Neural progenitor cell (in vitro differentiated cells): ENCODE data around the gene JMJD6. TPM values are rescaled to one million over a fixed set of nuclear protein-coding genes. Genes with fewer than 3 reads are reported as not detected.
A peak's percentile ranks its signal among the peaks of the same experiment; 100 is the strongest.

Experiments
- DNase-seq: peaks from one replicate; pipeline ENCODE4 v3.0.0-alpha.2; 2016; ENCODE audit warnings: low spot score
- H2AFZ ChIP-seq: fragments of 200-600 bp; sonication (generic); replicated peaks from 2 replicates; pipeline ENCODE4 v1.6.1; 2016; ENCODE audit warnings: antibody characterized with exemption
- H3F3A ChIP-seq: fragments of 200-600 bp; sonication (generic); 2 replicates; pipeline ENCODE4 v1.6.1; 2016; ENCODE audit warnings: antibody characterized with exemption, low read depth
- H3K27ac ChIP-seq: fragments of 200-600 bp; sonication (generic); 2 replicates; pipeline ENCODE4 v1.5.1; 2016; ENCODE audit warnings: mild to moderate bottlenecking
- H3K27me3 ChIP-seq: fragments of 200-600 bp; sonication (generic); 2 replicates; pipeline ENCODE4 v1.6.1; 2016; ENCODE audit warnings: mild to moderate bottlenecking, moderate library complexity
- H3K36me3 ChIP-seq: fragments of 200-600 bp; sonication (generic); 2 replicates; pipeline ENCODE4 v1.5.1; 2016
- H3K4me1 ChIP-seq: fragments of 200-600 bp; sonication (generic); 2 replicates; pipeline ENCODE4 v1.6.1; 2016; ENCODE audit warnings: mixed run types
- H3K4me2 ChIP-seq: fragments of 200-600 bp; sonication (generic); 2 replicates; pipeline ENCODE4 v1.6.1; 2016
- H3K4me3 ChIP-seq: fragments of 200-600 bp; sonication (generic); 2 replicates; pipeline ENCODE4 v1.5.1; 2016
- H3K79me2 ChIP-seq: fragments of 200-600 bp; sonication (generic); 2 replicates; pipeline ENCODE4 v1.6.1; 2016; ENCODE audit warnings: low read depth
- H3K9ac ChIP-seq: fragments of 200-600 bp; sonication (generic); 2 replicates; pipeline ENCODE4 v1.6.1; 2016
- H3K9me3 ChIP-seq: fragments of 200-600 bp; sonication (generic); 2 replicates; pipeline ENCODE4 v1.5.1; 2016; ENCODE audit warnings: low read depth
- H4K20me1 ChIP-seq: fragments of 200-600 bp; sonication (generic); 2 replicates; pipeline ENCODE4 v1.6.1; 2016; ENCODE audit warnings: low read depth
- H3K27ac Mint-ChIP-seq: 3 replicates; pipeline ENCODE4 v1.8.0; 2021; ENCODE audit warnings: mixed read lengths
- H3K27me3 Mint-ChIP-seq: 2 replicates; pipeline ENCODE4 v1.8.0; 2022; ENCODE audit warnings: low read depth, mild to moderate bottlenecking, inconsistent platforms, moderate library complexity, mixed read lengths; ENCODE audit not compliant: insufficient read depth
- H3K36me3 Mint-ChIP-seq: 3 replicates; pipeline ENCODE4 v1.8.0; 2021; ENCODE audit warnings: mixed read lengths
- H3K4me1 Mint-ChIP-seq: 3 replicates; pipeline ENCODE4 v1.8.0; 2021; ENCODE audit warnings: mixed read lengths
- H3K4me3 Mint-ChIP-seq: 3 replicates; pipeline ENCODE4 v1.8.0; 2021; ENCODE audit warnings: mild to moderate bottlenecking, moderate library complexity, mixed read lengths
- H3K9me3 Mint-ChIP-seq: 3 replicates; pipeline ENCODE4 v1.8.0; 2020; ENCODE audit warnings: mixed read lengths
- CTCF ChIP-seq: fragments of 200-600 bp; sonication (generic); IDR thresholded peaks from 2 replicates; pipeline ENCODE4 v1.5.1; 2017; ENCODE audit warnings: antibody characterized with exemption, mild to moderate bottlenecking
- EZH2 ChIP-seq: fragments of 200-600 bp; sonication (generic); IDR thresholded peaks from 2 replicates; pipeline ENCODE4 v1.6.1; 2017; ENCODE audit warnings: antibody characterized with exemption, mild to moderate bottlenecking, moderate library complexity
- EZH2phosphoT487 ChIP-seq: fragments of 200-600 bp; sonication (generic); IDR thresholded peaks from 2 replicates; pipeline ENCODE4 v1.6.1; 2017; ENCODE audit warnings: antibody characterized with exemption
- total RNA-seq: library from RNA; depleted of rRNA; stranded (reverse); fragments of >200 nt; gene quantifications from 2 replicates; pipeline ENCODE4 v1.2.3, GENCODE V29; 2015; ENCODE audit warnings: low replicate concordance

The JMJD6 gene
- total RNA-seq, 1 donor from 2014 or later = 8.7 TPM

GRCh38 chr17:76727745-76728456, 1.5 kb upstream of the JMJD6 start:
- Mint-ChIP-seq H3K27me3 (peaks cover 5% of the 10 kb centered on the region), H3K4me3 (peak overlapping the region; percentile 95), H3K4me1 (peaks cover 18% of the 10 kb centered on the region), H3K27ac (peak overlapping the region; percentile 22), H3K36me3 (peaks cover 12% of the 10 kb centered on the region), H3K9me3 (no peaks in the 10 kb centered on the region)
- H4K20me1 ChIP-seq = peaks cover 24% of the 10 kb centered on the region
- H3K4me2 ChIP-seq = peak overlapping the region; percentile 90
- H3K79me2 ChIP-seq = peaks cover 64% of the 10 kb centered on the region
- H3K9ac ChIP-seq = peak overlapping the region; percentile 19
- peaks cover 6% of the 10 kb centered on the region for H3K4me1 ChIP-seq
- H3K9me3 ChIP-seq = no peaks in the 10 kb centered on the region
- H3F3A ChIP-seq = peaks cover 43% of the 10 kb centered on the region
- no peak overlapping the region for H2AFZ ChIP-seq
- peak overlapping the region; percentile 90 for H3K4me3 ChIP-seq
- H3K36me3 ChIP-seq = peaks cover 4% of the 10 kb centered on the region
- H3K27ac ChIP-seq = no peak overlapping the region
- H3K27me3 ChIP-seq = no peaks in the 10 kb centered on the region
- DNase-seq = no peak
- TF ChIP-seq EZH2 = no peak

- no peaks in the 10 kb centered on the region for H3K36me3 ChIP-seq
- H3K79me2 ChIP-seq = peaks cover 58% of the 10 kb centered on the region
- no peaks in the 10 kb centered on the region for H3K27me3 ChIP-seq
- no peaks in the 10 kb centered on the region for H3K9me3 ChIP-seq
- H3K27ac Mint-ChIP-seq = peak within 1 kb of the TSS; percentile 82
- peak; percentile 81 for DNase-seq
- peak within 1 kb of the TSS; percentile 95 for H3K4me3 Mint-ChIP-seq
- H3K4me3 ChIP-seq = peak within 1 kb of the TSS; percentile 90
- H3K4me2 ChIP-seq = peak within 1 kb of the TSS; percentile 90
- peaks cover 15% of the 10 kb centered on the region for H4K20me1 ChIP-seq
- H3K27me3 Mint-ChIP-seq = peaks cover 5% of the 10 kb centered on the region
- H3K4me1 ChIP-seq = peaks cover 6% of the 10 kb centered on the region
- peak within 1 kb of the TSS; percentile 51 for H2AFZ ChIP-seq
- peak within 1 kb of the TSS; percentile 94 for H3K9ac ChIP-seq
- H3K9me3 Mint-ChIP-seq = no peaks in the 10 kb centered on the region
- TF ChIP-seq CTCF (peak; percentile 76), EZH2phosphoT487 (no peak)
- H3K4me1 Mint-ChIP-seq = peaks cover 18% of the 10 kb centered on the region
- peaks cover 34% of the 10 kb centered on the region for H3F3A ChIP-seq
- peak within 1 kb of the TSS; percentile 98 for H3K27ac ChIP-seq
- peaks cover 12% of the 10 kb centered on the region for H3K36me3 Mint-ChIP-seq
These were observed 641 bp upstream of the JMJD6 start, which contains the start of gene METTL23 for GRCh38 chr17:76726776-76727718. METTL23 (plus strand) TSS chr17:76726839; CDS start chr17:76729711, 2,872 bp downstream.

- peaks cover 12% of the 10 kb centered on the region for H4K20me1 ChIP-seq
- peaks cover 22% of the 10 kb centered on the region for H3K36me3 Mint-ChIP-seq
- peak overlapping the region; percentile 54 for H3K9ac ChIP-seq
- H3K27me3 Mint-ChIP-seq = peaks cover 5% of the 10 kb centered on the region
- peak overlapping the region; percentile 95 for H3K4me3 Mint-ChIP-seq
- peak overlapping the region; percentile 90 for H3K4me2 ChIP-seq
- H3K79me2 ChIP-seq = peaks cover 49% of the 10 kb centered on the region
- DNase-seq = no peak
- no peaks in the 10 kb centered on the region for H3K27me3 ChIP-seq
- peak overlapping the region; percentile 84 for H3K27ac ChIP-seq
- H3K9me3 ChIP-seq = no peaks in the 10 kb centered on the region
- no peaks in the 10 kb centered on the region for H3K36me3 ChIP-seq
- H3K4me1 Mint-ChIP-seq = peaks cover 18% of the 10 kb centered on the region
- H3K4me1 ChIP-seq = peaks cover 6% of the 10 kb centered on the region
- TF ChIP-seq CTCF = no peak
- TF ChIP-seq EZH2phosphoT487 = no peak
- no peak for TF ChIP-seq EZH2
- no peaks in the 10 kb centered on the region for H3K9me3 Mint-ChIP-seq
- peak overlapping the region; percentile 44 for H2AFZ ChIP-seq
- H3K27ac Mint-ChIP-seq = no peak overlapping the region
- peak overlapping the region; percentile 90 for H3K4me3 ChIP-seq
- peaks cover 23% of the 10 kb centered on the region for H3F3A ChIP-seq
These were observed 701 bp downstream of the JMJD6 start for GRCh38 chr17:76725580-76726230.
